ENCODE measurements around the gene SPHK2. TPM values are rescaled to one million over a fixed set of nuclear protein-coding genes. Genes with fewer than 3 reads are reported as not detected.
A peak's percentile ranks its signal among the peaks of the same experiment; 100 is the strongest.

The SPHK2 gene
- total RNA-seq, 1 donor: 7.8 TPM

GRCh38 chr19:48638831-48639381 is 19.6 kb downstream of the SPHK2 start:
- H3K4me3 ChIP-seq (ENCODE audit: low read depth, low read length): no peak overlapping the region
- TF ChIP-seq CTCF (IDR thresholded peaks at IDR 0.05; ENCODE audit: insufficient read depth, low read depth, low read length): no peak
- DNase-seq (ENCODE audit: low read depth): no peak

- no peak for TF ChIP-seq CTCF (IDR thresholded peaks at IDR 0.05; ENCODE audit: insufficient read depth, low read depth, low read length)
- peak overlapping the region; percentile 43 for H3K4me3 ChIP-seq (ENCODE audit: low read depth, low read length)
- no peak for DNase-seq (ENCODE audit: low read depth)
These were observed 20.4 kb downstream of the SPHK2 start for GRCh38 chr19:48639483-48640375.

GRCh38 chr19:48641850-48642249 is 22.5 kb downstream of the SPHK2 start:
- no peak for TF ChIP-seq CTCF (IDR thresholded peaks at IDR 0.05; ENCODE audit: insufficient read depth, low read depth, low read length)
- DNase-seq (ENCODE audit: low read depth): no peak
- no peak overlapping the region for H3K4me3 ChIP-seq (ENCODE audit: low read depth, low read length)

GRCh38 chr19:48642862-48643261 is 23.6 kb downstream of the SPHK2 start:
- DNase-seq (ENCODE audit: low read depth): no peak
- no peak overlapping the region for H3K4me3 ChIP-seq (ENCODE audit: low read depth, low read length)
- no peak for TF ChIP-seq CTCF (IDR thresholded peaks at IDR 0.05; ENCODE audit: insufficient read depth, low read depth, low read length)

- no peak for TF ChIP-seq CTCF (IDR thresholded peaks at IDR 0.05; ENCODE audit: insufficient read depth, low read depth, low read length)
- H3K4me3 ChIP-seq (ENCODE audit: low read depth, low read length): no peak overlapping the region
- DNase-seq (ENCODE audit: low read depth): no peak
These were observed 25.0 kb downstream of the SPHK2 start for GRCh38 chr19:48644355-48644754.

- H3K4me3 ChIP-seq (ENCODE audit: low read depth, low read length): peak overlapping the region; percentile 60
- no peak for TF ChIP-seq CTCF (IDR thresholded peaks at IDR 0.05; ENCODE audit: insufficient read depth, low read depth, low read length)
- peak; percentile 72 for DNase-seq (ENCODE audit: low read depth)
These were observed 25.7 kb downstream of the SPHK2 start for GRCh38 chr19:48644839-48645619.
